Common myeloid progenitor, CD34-positive (primary cell): ENCODE measurements around the gene CD101.

Source experiments
- CTCF ChIA-PET: fragments of 350-600 bp; sonication (Branson Sonifier 250); formaldehyde crosslinking; loops from one replicate; lab custom pipeline; 2021; ENCODE audit warnings: antibody characterized with exemption; lab: Charles Lee
- POLR2A ChIA-PET: fragments of 350-600 bp; sonication (Branson Sonifier 250); formaldehyde crosslinking; loops from one replicate; lab custom pipeline; 2021; ENCODE audit warnings: antibody characterized with exemption; lab: Charles Lee
- DNase-seq, 3 donors: peaks; one replicate each; pipeline versions ENCODE4 v3.0.0 to v3.0.0-alpha.2; 2013
- H3K27ac ChIP-seq, 2 experiments: 1 replicate in 1 of 2; 2 replicates in 1 of 2; pipeline ENCODE4 v1.7.0; 2013; ENCODE audit warnings: inconsistent platforms in 2 of 2, low read length in 2 of 2, mild to moderate bottlenecking in 2 of 2, low read depth in 1 of 2, moderate library complexity in 1 of 2; ENCODE audit not compliant: severe bottlenecking in 2 of 2, insufficient read depth in 1 of 2, poor library complexity in 1 of 2
- H3K27me3 ChIP-seq, 5 experiments: replicated peaks in 2 of 5; 1 replicate in 3 of 5; 2 replicates in 2 of 5; pipeline versions ENCODE4 v1.6.1 to v1.7.0; 2013; ENCODE audit warnings: low read length in 4 of 5, mild to moderate bottlenecking in 2 of 5, moderate library complexity in 2 of 5, inconsistent platforms in 1 of 5; ENCODE audit not compliant: insufficient read depth in 5 of 5, control insufficient read depth in 4 of 5
- H3K36me3 ChIP-seq, 4 experiments: 1 replicate in 2 of 4; 2 replicates in 2 of 4; pipeline versions ENCODE4 v1.6.1 to v1.7.0; 2013; ENCODE audit warnings: low read length in 3 of 4, control low read depth in 1 of 4, mild to moderate bottlenecking in 1 of 4; ENCODE audit not compliant: control insufficient read depth in 4 of 4, insufficient read depth in 4 of 4
- H3K4me1 ChIP-seq, 4 experiments: 1 replicate in 3 of 4; 2 replicates in 1 of 4; pipeline versions ENCODE4 v1.6.1 to v1.7.1; 2013; ENCODE audit warnings: low read length in 3 of 4, mild to moderate bottlenecking in 3 of 4, control low read depth in 1 of 4, inconsistent platforms in 1 of 4, moderate library complexity in 1 of 4; ENCODE audit not compliant: control insufficient read depth in 4 of 4, insufficient read depth in 4 of 4; ENCODE audit errors: control extremely low read depth in 1 of 4
- H3K4me3 ChIP-seq, 7 experiments: 1 replicate in 4 of 7; 2 replicates in 3 of 7; pipeline versions ENCODE4 v1.5.1 to v1.7.0; 2013; ENCODE audit warnings: mild to moderate bottlenecking in 7 of 7, low read length in 6 of 7, moderate library complexity in 6 of 7, inconsistent platforms in 2 of 7, low read depth in 2 of 7, control low read depth in 1 of 7; ENCODE audit not compliant: insufficient read depth in 4 of 7, control insufficient read depth in 1 of 7; ENCODE audit errors: extremely low read depth in 1 of 7
- H3K9me3 ChIP-seq, 5 experiments: 1 replicate in 4 of 5; 2 replicates in 1 of 5; pipeline versions ENCODE4 v1.6.1 to v1.7.1; 2013; ENCODE audit warnings: low read length in 4 of 5, mild to moderate bottlenecking in 2 of 5, inconsistent platforms in 1 of 5, low read depth in 1 of 5, moderate library complexity in 1 of 5; ENCODE audit not compliant: control insufficient read depth in 4 of 5, insufficient read depth in 2 of 5; ENCODE audit errors: control extremely low read depth in 1 of 5
- WGBS: methylation state at CpG from one replicate; pipeline ENCODE4 v1.1.5; 2013; ENCODE audit not compliant: insufficient coverage; 5-methylcytosine and 5-hydroxymethylcytosine counted together

CD101 gene

DNA sequence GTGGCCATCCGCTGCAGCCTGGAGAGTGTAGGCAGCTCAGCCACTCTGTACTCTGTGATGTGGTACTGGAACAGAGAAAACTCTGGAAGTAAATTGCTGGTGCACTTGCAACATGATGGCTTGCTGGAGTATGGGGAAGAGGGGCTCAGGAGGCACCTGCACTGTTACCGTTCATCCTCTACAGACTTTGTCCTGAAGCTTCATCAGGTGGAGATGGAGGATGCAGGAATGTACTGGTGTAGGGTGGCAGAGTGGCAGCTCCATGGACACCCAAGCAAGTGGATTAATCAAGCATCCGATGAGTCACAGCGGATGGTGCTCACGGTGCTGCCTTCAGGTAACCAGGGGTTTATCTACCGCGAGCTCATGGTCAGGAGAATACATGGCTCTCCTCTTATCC lies 24.0 kb downstream of the CD101 start:
- Histone ChIP-seq H3K27me3 (peaks cover 0 to 4% (median 1%) of the 10 kb centered on the region in 5 experiments), H3K36me3 (no peaks in the 10 kb centered on the region), H3K4me1 (no peaks in the 10 kb centered on the region), H3K9me3 (no peaks in the 10 kb centered on the region), H3K27ac (no peak overlapping the region), H3K4me3 (no peak overlapping the region)
- 98% methylated on average over 7 of the region's 7 CpGs for WGBS
- ChIA-PET POLR2A (no interaction called here), CTCF (interaction anchor here (1.1 kb wide), 1 partner anchor 297 kb away, joined by 3 read pairs; no protein-coding TSS in a partner anchor)
- no peak for DNase-seq

DNA sequence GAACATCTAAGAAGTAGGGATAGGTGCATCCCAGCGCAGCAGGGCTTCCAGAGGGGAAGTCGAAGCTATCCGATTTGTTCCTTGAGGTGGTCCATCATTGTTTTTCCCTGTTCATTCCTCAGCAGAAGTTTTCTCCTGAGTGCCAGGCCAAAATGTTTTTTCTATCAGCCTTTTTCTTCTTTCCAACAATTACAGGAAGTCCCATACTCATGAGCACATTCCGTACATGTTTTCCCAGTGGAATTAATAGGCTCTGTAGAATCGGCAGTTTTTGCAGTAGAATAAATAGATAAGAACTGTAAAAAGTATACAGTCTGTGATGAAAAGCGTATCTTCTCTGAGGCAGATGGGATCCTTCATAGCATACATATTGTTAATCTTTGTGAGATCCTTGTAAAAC lies 24.8 kb downstream of the CD101 start:
- no peak overlapping the region for H3K4me3 ChIP-seq
- POLR2A ChIA-PET: no interaction called here
- H3K27me3 ChIP-seq: peaks cover 0 to 4% (median 1%) of the 10 kb centered on the region in 5 experiments
- DNase-seq: no peak
- no peaks in the 10 kb centered on the region for H3K36me3 ChIP-seq
- H3K9me3 ChIP-seq: no peaks in the 10 kb centered on the region
- no peak overlapping the region for H3K27ac ChIP-seq
- no peaks in the 10 kb centered on the region for H3K4me1 ChIP-seq
- CTCF ChIA-PET: interaction anchor here (1.1 kb wide), 1 partner anchor 298 kb away, joined by 3 read pairs; no protein-coding TSS in a partner anchor
- 88% methylated on average over 4 of the region's 6 CpGs for WGBS

DNA sequence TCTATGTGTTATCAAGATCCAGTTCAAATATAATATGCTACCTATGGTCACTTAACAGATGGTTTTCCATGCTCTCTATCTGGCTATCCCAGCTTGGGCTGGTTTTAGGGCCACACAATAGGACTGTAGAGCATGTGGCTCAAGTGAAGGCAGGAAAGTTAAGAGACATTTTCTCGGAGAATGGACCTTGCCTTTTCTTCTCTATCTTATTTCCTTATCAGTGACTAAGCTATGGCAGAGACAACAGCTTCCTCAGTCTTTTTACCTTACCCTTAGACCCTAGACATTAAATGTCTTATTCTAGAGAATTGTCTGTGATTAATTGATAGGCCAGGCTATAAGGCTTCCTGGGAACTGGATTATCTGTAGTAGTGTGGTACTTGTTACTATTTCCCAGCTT lies 28.1 kb downstream of the CD101 start:
- H3K27ac ChIP-seq: no peak overlapping the region
- CTCF ChIA-PET: interaction anchor here (1.2 kb wide), 1 partner anchor 304 kb away, joined by 3 read pairs; no protein-coding TSS in a partner anchor
- no peaks in the 10 kb centered on the region for H3K36me3 ChIP-seq
- no CpG with 5 or more reads among the region's 1 CpG for WGBS
- peaks cover 0 to 4% (median 1%) of the 10 kb centered on the region in 5 experiments for H3K27me3 ChIP-seq
- DNase-seq: no peak
- no peaks in the 10 kb centered on the region for H3K4me1 ChIP-seq
- no peaks in the 10 kb centered on the region for H3K9me3 ChIP-seq
- POLR2A ChIA-PET: no interaction called here
- no peak overlapping the region for H3K4me3 ChIP-seq

DNA sequence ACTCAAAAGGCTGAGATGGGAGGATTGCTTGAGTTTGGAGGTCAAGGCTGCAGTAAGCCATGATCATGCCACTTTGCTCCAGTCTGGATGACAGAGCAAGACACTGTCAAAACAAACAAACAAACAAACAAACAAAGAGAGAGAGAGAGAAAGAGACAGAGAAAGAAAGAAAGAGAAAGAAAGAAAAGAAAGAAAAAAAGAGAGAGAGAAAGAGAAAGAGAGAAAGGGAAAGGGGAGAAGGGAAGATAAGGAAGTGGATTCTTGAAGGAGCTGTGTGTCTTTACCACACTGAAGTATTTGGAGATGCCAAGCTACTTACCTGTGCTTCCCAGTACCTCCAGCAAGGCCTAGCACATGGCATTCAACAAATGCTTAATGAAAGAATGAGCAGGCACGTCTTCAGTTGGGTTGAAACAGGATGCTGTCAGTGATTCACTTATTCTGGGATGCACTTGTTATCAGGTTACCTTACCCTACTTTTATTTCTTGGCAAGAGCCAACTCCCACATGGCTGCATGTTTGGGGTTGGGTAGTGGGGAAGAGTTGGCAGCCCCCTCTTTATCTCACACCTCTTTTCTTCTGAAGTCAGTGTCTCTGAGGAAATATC lies 28.8 kb downstream of the CD101 start:
- ChIA-PET POLR2A (no interaction called here), CTCF (interaction anchor here (1.2 kb wide), 1 partner anchor 305 kb away, joined by 3 read pairs; no protein-coding TSS in a partner anchor)
- H3K4me1 ChIP-seq: no peaks in the 10 kb centered on the region
- H3K4me3 ChIP-seq: no peak overlapping the region
- no peaks in the 10 kb centered on the region for H3K36me3 ChIP-seq
- H3K9me3 ChIP-seq: no peaks in the 10 kb centered on the region
- WGBS: no CpG with 5 or more reads among the region's 1 CpG
- H3K27ac ChIP-seq: no peak overlapping the region
- H3K27me3 ChIP-seq: peaks cover 0 to 4% (median 1%) of the 10 kb centered on the region in 5 experiments
- DNase-seq: no peak

DNA sequence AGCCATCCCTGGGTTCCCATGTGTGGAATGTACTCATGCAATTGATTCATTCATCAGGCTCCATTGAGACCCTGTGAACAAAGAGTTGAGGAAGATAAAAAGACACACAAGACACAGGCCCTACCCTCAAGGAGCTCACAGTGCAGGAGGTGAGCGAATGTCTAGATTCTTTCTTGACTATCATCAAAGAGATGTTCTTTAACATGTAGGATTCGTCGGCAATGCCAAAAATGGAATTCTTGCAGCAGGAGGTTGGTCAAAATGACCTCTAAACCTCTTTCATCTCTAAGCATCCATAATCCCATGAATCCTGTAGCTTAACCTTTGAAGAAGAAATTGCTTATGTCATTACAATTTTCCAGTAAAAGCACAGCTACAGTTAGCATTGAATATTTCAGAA lies 30.7 kb downstream of the CD101 start:
- Histone ChIP-seq H3K36me3 (no peaks in the 10 kb centered on the region), H3K27me3 (no peaks in the 10 kb centered on the region), H3K27ac (no peak overlapping the region), H3K9me3 (no peaks in the 10 kb centered on the region), H3K4me3 (no peak overlapping the region), H3K4me1 (no peaks in the 10 kb centered on the region)
- WGBS: no CpG with 5 or more reads among the region's 3 CpGs
- DNase-seq: no peak
- CTCF ChIA-PET: no interaction called here
- POLR2A ChIA-PET: no interaction called here

DNA sequence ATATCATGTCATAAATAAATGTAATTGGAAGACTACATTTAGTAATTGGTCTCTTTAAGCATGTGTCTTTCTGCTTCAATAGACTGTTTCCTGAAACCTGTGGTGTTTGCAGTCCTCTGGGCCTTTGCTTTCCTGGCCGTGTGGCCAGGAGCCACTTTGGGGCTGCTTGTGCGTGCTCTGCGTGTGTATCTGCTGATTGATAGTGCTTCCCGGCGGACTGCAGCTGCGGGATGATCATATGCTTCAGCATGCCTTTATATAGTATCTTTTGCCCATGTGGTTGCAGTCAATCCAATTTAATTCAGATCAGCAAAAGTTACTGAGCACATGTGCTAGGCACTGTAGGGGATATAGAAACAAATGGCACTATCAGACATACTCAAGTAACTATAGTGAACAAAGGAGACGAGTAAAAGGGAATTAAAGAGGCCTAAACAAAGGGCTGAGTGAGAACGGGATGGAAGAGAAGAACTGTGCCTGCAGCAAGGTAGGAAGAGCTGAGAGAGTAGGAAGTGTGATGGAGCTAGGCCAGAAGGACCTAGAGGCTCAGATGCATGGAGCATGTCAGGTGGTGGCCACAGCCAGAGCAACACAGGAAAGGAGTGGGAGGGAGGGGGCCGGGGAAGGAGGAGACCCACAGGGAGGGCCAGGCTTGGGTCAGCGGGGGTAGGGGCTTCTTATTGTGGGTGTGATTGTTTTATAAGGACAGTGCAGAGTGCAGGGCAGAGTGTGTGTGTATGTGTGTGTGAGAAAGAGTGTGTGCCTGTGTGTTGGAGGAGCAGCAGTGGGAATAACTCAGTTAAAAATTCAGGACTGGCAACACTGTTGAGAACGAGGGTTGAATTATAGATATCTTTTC lies 31.4 kb downstream of the CD101 start:
- ChIA-PET CTCF (no interaction called here), POLR2A (no interaction called here)
- Histone ChIP-seq H3K4me3 (no peak overlapping the region), H3K27me3 (no peaks in the 10 kb centered on the region), H3K4me1 (no peaks in the 10 kb centered on the region), H3K36me3 (no peaks in the 10 kb centered on the region), H3K9me3 (no peaks in the 10 kb centered on the region), H3K27ac (no peak overlapping the region)
- WGBS: 95% methylated on average over 10 of the region's 11 CpGs
- no peak for DNase-seq

DNA sequence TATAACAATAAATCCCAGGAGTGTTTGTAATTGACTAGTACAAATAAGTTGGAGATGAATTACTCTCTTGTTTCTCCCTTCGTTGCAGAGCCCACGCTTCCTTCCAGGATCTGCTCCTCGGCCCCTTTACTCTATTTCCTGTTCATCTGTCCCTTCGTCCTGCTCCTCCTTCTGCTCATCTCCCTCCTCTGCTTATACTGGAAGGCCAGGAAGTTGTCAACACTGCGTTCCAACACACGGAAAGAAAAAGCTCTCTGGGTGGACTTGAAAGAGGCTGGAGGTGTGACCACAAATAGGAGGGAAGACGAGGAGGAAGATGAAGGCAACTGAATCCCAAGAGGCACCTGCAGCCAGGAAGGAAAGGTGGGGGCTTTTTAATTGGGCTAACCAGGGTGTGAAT lies 32.2 kb downstream of the CD101 start:
- no peaks in the 10 kb centered on the region for H3K9me3 ChIP-seq
- ChIA-PET POLR2A (no interaction called here), CTCF (no interaction called here)
- H3K4me1 ChIP-seq: no peaks in the 10 kb centered on the region
- H3K4me3 ChIP-seq: no peak overlapping the region
- H3K27ac ChIP-seq: no peak overlapping the region
- no peaks in the 10 kb centered on the region for H3K27me3 ChIP-seq
- no peak for DNase-seq
- H3K36me3 ChIP-seq: no peaks in the 10 kb centered on the region
- 94% methylated on average over 6 of the region's 7 CpGs for WGBS
